Esophagus (tissue), 2 donors: ENCODE measurements around the gene NIPSNAP3A. TPM values are rescaled to one million over a fixed set of nuclear protein-coding genes. Genes with fewer than 3 reads are reported as not detected.
"Not testable (repeated sequence)": the region's sequence is repeated elsewhere in the genome, so short reads cannot be mapped to it uniquely, and the experiment has no call there.

Experiments used
- H3K27ac ChIP-seq, 2 donors: one replicate each; pipeline ENCODE4 v1.5.1; 2013; ENCODE audit warnings: low read depth in 2 of 2, mild to moderate bottlenecking in 2 of 2, inconsistent platforms in 1 of 2, low read length in 1 of 2, moderate library complexity in 1 of 2
- H3K27me3 ChIP-seq, 2 donors: one replicate each; pipeline ENCODE4 v1.6.1; 2013; ENCODE audit warnings: low read length in 2 of 2, control low read depth in 1 of 2, mild to moderate bottlenecking in 1 of 2; ENCODE audit not compliant: insufficient read depth in 2 of 2, control insufficient read depth in 1 of 2
- H3K36me3 ChIP-seq, 2 donors: one replicate each; pipeline ENCODE4 v1.6.1; 2013; ENCODE audit warnings: low read length in 1 of 2; ENCODE audit not compliant: control insufficient read depth in 2 of 2, insufficient read depth in 2 of 2
- H3K4me1 ChIP-seq, 2 donors: one replicate each; pipeline ENCODE4 v1.6.1; 2013; ENCODE audit warnings: low read length in 1 of 2; ENCODE audit not compliant: control insufficient read depth in 2 of 2, insufficient read depth in 2 of 2
- H3K4me3 ChIP-seq, 2 donors: one replicate each; pipeline ENCODE4 v1.5.1; 2013; ENCODE audit warnings: low read length in 2 of 2, mild to moderate bottlenecking in 2 of 2, low read depth in 1 of 2, moderate library complexity in 1 of 2
- H3K9me3 ChIP-seq, 2 donors: one replicate each; pipeline ENCODE4 v1.6.1; 2013; ENCODE audit warnings: mild to moderate bottlenecking in 2 of 2, low read depth in 1 of 2, low read length in 1 of 2, moderate library complexity in 1 of 2; ENCODE audit not compliant: control insufficient read depth in 2 of 2, insufficient read depth in 1 of 2
- WGBS, 2 donors: extraction: QIAGEN DNeasy Blood & Tissue Kit; methylation state at CpG; one replicate each; pipeline ENCODE4 v1.1.7; 2013; 5-methylcytosine and 5-hydroxymethylcytosine counted together
- polyA plus RNA-seq, 2 donors: library from polyadenylated mRNA; stranded (reverse); fragments of 200-250 nt; gene quantifications; one replicate each; pipeline ENCODE4 v1.2.3, GENCODE V29; 2013
- donor health status: healthy with polysubstance abuse.
- donor health status: Bipolar disorder and iron deficiency.

The NIPSNAP3A gene
- polyA plus RNA-seq, result 10 to 100 TPM; 12.6 to 28.9 TPM

- peak within 1 kb of the TSS; percentile 96 to 98 for H3K27ac ChIP-seq
- no peaks in the 10 kb centered on the region for H3K4me1 ChIP-seq
- peak within 1 kb of the TSS; percentile 71 to 92 for H3K4me3 ChIP-seq
- H3K9me3 ChIP-seq, result no peaks in the 10 kb centered on the region
- no peaks in the 10 kb centered on the region for H3K36me3 ChIP-seq
- 0% methylated on average over 65 to 71 of the region's 71 CpGs for WGBS, 2 donors
- no peaks in the 10 kb centered on the region for H3K27me3 ChIP-seq
Measured at GRCh38 chr9:104747565-104748358, at the start of gene NIPSNAP3A. TSS of gene NIPSNAP3A (plus strand) at chr9:104747683. CDS start at chr9:104747793, 110 bp downstream.

DNA sequence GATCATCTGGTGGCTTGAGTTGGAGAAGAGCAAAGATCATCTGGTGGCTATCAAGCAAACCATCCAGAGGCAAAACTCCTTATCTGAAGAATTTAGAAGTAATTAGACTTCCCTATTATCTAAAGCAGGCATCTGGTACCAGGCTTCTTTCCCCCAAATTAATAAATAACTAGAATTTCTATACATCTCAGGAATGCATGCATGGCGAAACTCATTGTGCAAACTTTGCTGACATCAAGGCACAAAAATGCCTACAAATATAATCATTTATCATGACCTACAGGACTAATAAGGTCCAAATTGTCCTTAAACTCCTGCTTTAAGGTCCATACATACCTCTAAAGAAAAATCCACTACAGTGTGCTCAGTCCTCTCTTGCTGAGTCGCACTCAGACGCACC lies 47.2 kb upstream of the NIPSNAP3A start:
- no peaks in the 10 kb centered on the region for H3K36me3 ChIP-seq
- H3K27me3 ChIP-seq, result no peaks in the 10 kb centered on the region
- no peak overlapping the region for H3K27ac ChIP-seq
- H3K9me3 ChIP-seq, result no peaks in the 10 kb centered on the region
- H3K4me1 ChIP-seq, result no peaks in the 10 kb centered on the region
- no peak overlapping the region for H3K4me3 ChIP-seq
- 79 to 85% methylated on average over 3 of the region's 3 CpGs for WGBS, 2 donors

- not testable (repeated sequence) for H3K36me3 ChIP-seq, H3K4me3 ChIP-seq
- WGBS, 2 donors, result 34 to 48% methylated on average over 1 of the region's 1 CpG
Measured at GRCh38 chr9:104708737-104709136, 38.7 kb upstream of the NIPSNAP3A start.

GRCh38 chr9:104711604-104712003 lies 35.9 kb upstream of the NIPSNAP3A start:
- 73 to 77% methylated on average over 4 of the region's 4 CpGs for WGBS, 2 donors
- no peaks in the 10 kb centered on the region for H3K9me3 ChIP-seq
- no peak overlapping the region for H3K4me3 ChIP-seq
- no peaks in the 10 kb centered on the region for H3K27me3 ChIP-seq
- no peaks in the 10 kb centered on the region for H3K4me1 ChIP-seq
- H3K27ac ChIP-seq, result no peak overlapping the region
- no peaks in the 10 kb centered on the region for H3K36me3 ChIP-seq

More at GRCh38 chr9:104708737-104709136, 38.7 kb upstream of the NIPSNAP3A start:
- H3K4me1 ChIP-seq, H3K27me3 ChIP-seq, H3K9me3 ChIP-seq, H3K27ac ChIP-seq: not testable (repeated sequence)

- 85 to 92% methylated on average over 5 of the region's 5 CpGs for WGBS, 2 donors
Measured at GRCh38 chr9:104725014-104725413, 22.5 kb upstream of the NIPSNAP3A start.

DNA sequence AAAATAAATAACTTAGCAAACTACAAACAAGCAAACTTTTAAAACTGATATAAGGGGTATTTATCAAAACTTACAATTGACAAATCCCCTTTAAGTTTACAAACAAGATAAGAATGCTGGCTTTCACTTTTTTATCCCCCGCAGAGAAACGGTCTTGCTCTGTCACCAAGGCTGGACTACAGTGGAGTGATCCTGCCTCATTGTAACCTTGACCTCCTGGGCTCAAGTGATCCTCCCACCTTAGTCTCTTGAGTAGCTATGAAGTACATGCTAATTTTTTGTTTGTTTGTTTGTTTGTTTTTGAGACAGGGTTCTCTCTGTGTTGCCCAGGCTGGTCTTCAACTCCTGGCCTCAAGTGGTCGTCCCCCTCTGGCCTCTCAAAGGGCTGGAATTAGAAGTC lies 9.0 kb upstream of the NIPSNAP3A start:
- 68 to 71% methylated on average over 3 of the region's 3 CpGs for WGBS, 2 donors
- Histone ChIP-seq H3K36me3 (no peaks in the 10 kb centered on the region), H3K27ac (no peak overlapping the region), H3K9me3 (no peaks in the 10 kb centered on the region), H3K27me3 (no peaks in the 10 kb centered on the region), H3K4me1 (no peaks in the 10 kb centered on the region), H3K4me3 (no peak overlapping the region)

More at GRCh38 chr9:104725014-104725413, 22.5 kb upstream of the NIPSNAP3A start:
- Histone ChIP-seq H3K4me3 (no peak overlapping the region), H3K27ac (no peak overlapping the region), H3K4me1 (peaks cover 0 to 4% of the 10 kb centered on the region in 2 donors), H3K36me3 (no peaks in the 10 kb centered on the region), H3K27me3 (no peaks in the 10 kb centered on the region), H3K9me3 (peaks cover 0 to 6% of the 10 kb centered on the region in 2 donors)

GRCh38 chr9:104740621-104741020 lies 6.9 kb upstream of the NIPSNAP3A start:
- Histone ChIP-seq H3K4me1 (no peaks in the 10 kb centered on the region), H3K9me3 (no peaks in the 10 kb centered on the region), H3K27me3 (no peaks in the 10 kb centered on the region), H3K27ac (no peak overlapping the region), H3K4me3 (no peak overlapping the region), H3K36me3 (no peaks in the 10 kb centered on the region)
- 24 to 38% methylated on average over 1 of the region's 1 CpG for WGBS, 2 donors

DNA sequence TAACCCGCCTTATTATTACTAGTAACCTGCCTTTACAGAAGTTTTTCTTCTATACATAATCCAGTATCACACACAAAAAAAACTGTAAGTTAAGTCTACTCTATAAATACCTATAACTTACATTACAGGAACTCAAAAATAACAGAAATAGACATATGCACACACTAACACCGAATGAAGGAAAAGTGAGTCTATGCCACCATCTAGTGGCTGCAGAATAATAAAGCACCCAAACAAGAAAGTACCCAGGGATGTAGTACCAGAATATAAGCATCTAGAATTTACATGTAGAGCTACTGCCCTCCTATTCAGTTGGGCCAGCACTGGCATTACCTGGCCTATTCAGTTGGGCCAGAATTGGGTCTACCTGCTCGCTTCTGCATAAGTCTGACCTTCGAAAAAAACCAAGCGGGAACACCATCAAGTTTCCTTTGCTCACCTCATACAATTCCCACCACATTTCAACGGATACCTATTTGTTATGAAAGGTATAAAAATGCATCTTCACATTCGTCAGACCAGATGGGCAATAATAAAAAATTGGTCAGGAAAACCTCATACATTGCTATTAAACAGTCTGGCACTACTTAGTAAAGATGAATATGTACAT lies 4.0 kb upstream of the NIPSNAP3A start:
- H3K27ac ChIP-seq, result no peak overlapping the region
- no peak overlapping the region for H3K4me3 ChIP-seq
- H3K4me1 ChIP-seq, result no peaks in the 10 kb centered on the region
- no peaks in the 10 kb centered on the region for H3K9me3 ChIP-seq
- 31 to 37% methylated on average over 7 of the region's 7 CpGs for WGBS, 2 donors
- no peaks in the 10 kb centered on the region for H3K36me3 ChIP-seq
- H3K27me3 ChIP-seq, result no peaks in the 10 kb centered on the region

DNA sequence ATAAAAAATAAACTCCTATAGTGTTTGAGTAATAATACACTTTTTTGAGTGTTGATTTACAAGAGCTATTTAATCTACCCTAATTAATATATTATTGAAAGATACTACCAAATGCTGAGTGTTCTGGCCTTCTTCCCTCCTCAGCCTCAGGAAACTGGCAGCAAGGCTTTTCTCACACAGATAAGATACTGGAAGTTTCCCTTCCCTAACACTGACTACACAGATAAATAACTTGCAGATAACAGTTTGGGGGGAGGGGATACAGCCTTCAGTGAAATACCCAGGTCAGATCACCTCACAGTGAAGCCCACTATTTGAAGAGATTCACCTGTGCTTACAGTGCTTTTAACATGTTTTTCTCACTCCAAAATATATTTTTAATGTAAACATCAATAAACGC lies 1.6 kb upstream of the NIPSNAP3A start:
- no peak overlapping the region for H3K4me3 ChIP-seq
- no peaks in the 10 kb centered on the region for H3K36me3 ChIP-seq
- H3K4me1 ChIP-seq, result no peaks in the 10 kb centered on the region
- H3K9me3 ChIP-seq, result no peaks in the 10 kb centered on the region
- no peaks in the 10 kb centered on the region for H3K27me3 ChIP-seq
- H3K27ac ChIP-seq, result no peak overlapping the region
- WGBS, 2 donors, result 69 to 76% methylated on average over 1 of the region's 1 CpG

GRCh38 chr9:104746285-104746684 lies 1.2 kb upstream of the NIPSNAP3A start:
- Histone ChIP-seq H3K4me1 (no peaks in the 10 kb centered on the region), H3K4me3 (no peak overlapping the region), H3K27me3 (no peaks in the 10 kb centered on the region), H3K36me3 (no peaks in the 10 kb centered on the region), H3K9me3 (no peaks in the 10 kb centered on the region), H3K27ac (no peak overlapping the region)
- 81 to 85% methylated on average over 2 of the region's 2 CpGs for whole genome bisulfite sequencing, 2 donors
